GM12878 (cell line): ENCODE results near the gene TBC1D1. TPM values are rescaled to one million over a fixed set of nuclear protein-coding genes. Genes with fewer than 3 reads are reported as not detected.
A peak's percentile ranks its signal among the peaks of the same experiment; 100 is the strongest.

Experiments used
- ATAC-seq: fragments of 200-7000 bp; cut with Tn5 transposase; 3 replicates; pipeline ENCODE4 v1.9.1; 2020; ENCODE audit warnings: mild to moderate bottlenecking, moderate library complexity
- BruUV-seq: library from RNA; stranded (reverse); fragments of 400-500 nt; replicated peaks from 2 replicates; lab custom pipeline; 2021; lab: Mats Ljungman, UMichigan
- CTCF ChIA-PET: fragments of 300-600 bp; sonication (Branson Sonifier 250); formaldehyde crosslinking; extraction: SDS; loops from one replicate; lab custom pipeline; 2021; ENCODE audit warnings: inconsistent platforms; lab: Yijun Ruan, JAX
- POLR2A ChIA-PET: fragments of 350-600 bp; formaldehyde crosslinking; extraction: SDS; loops from one replicate; lab custom pipeline; 2021; ENCODE audit warnings: inconsistent platforms; lab: Charles Lee
- RAD21 ChIA-PET: fragments of 300-600 bp; sonication (Branson Sonifier 250); formaldehyde crosslinking; loops from one replicate; lab custom pipeline; 2023; ENCODE audit warnings: antibody characterized with exemption; ENCODE audit not compliant: unreplicated experiment; lab: Charles Lee
- SMC1A ChIA-PET: fragments of 300-600 bp; sonication (Branson Sonifier 250); formaldehyde crosslinking; loops from one replicate; lab custom pipeline; 2023; ENCODE audit not compliant: unreplicated experiment, uncharacterized antibody; lab: Charles Lee
- DNase-seq: peaks from one replicate; pipeline ENCODE4 v3.0.0-alpha.2; 2011; ENCODE audit warnings: low read depth, low spot score
- FAIRE-seq: peaks from 3 replicates; lab custom pipeline; 2011; peaks lifted over from hg19 to GRCh38; lab: Jason Lieb, UNC
- H2AFZ ChIP-seq: 2 replicates; pipeline ENCODE4 v1.6.0; 2011; ENCODE audit warnings: low read depth, low read length, control low read depth; ENCODE audit not compliant: control insufficient read depth
- H3K27ac ChIP-seq: 2 replicates; pipeline ENCODE4 v1.5.1; 2011; ENCODE audit warnings: control low read depth; ENCODE audit not compliant: control insufficient read depth, insufficient read depth
- H3K27me3 ChIP-seq, 2 experiments: replicated peaks in 1 of 2; 2 replicates each; pipeline versions ENCODE4 v1.6.0 to v1.6.1; 2011; ENCODE audit warnings: low read length in 1 of 2; ENCODE audit not compliant: control insufficient read depth in 2 of 2, insufficient read depth in 2 of 2
- H3K36me3 ChIP-seq, 2 experiments: 2 replicates each; pipeline ENCODE4 v1.5.1; 2011; ENCODE audit warnings: low read length in 1 of 2; ENCODE audit not compliant: control insufficient read depth in 2 of 2, insufficient read depth in 2 of 2
- H3K4me1 ChIP-seq: 2 replicates; pipeline ENCODE4 v1.6.1; 2011; ENCODE audit warnings: mild to moderate bottlenecking, low read length, moderate library complexity, mixed read lengths; ENCODE audit not compliant: control insufficient read depth, insufficient read depth
- H3K4me2 ChIP-seq: 2 replicates; pipeline ENCODE4 v1.6.0; 2011; ENCODE audit warnings: control low read depth; ENCODE audit not compliant: control insufficient read depth, insufficient read depth
- H3K4me3 ChIP-seq: fragments of 200-600 bp; sonication (generic); 2 replicates; pipeline ENCODE4 v1.5.1; 2016
- H3K79me2 ChIP-seq: 2 replicates; pipeline ENCODE4 v1.6.0; 2011; ENCODE audit warnings: low read length; ENCODE audit not compliant: control insufficient read depth, insufficient read depth
- H3K9ac ChIP-seq: 2 replicates; pipeline ENCODE4 v1.8.0; 2011; ENCODE audit warnings: low read length, control low read depth, mixed read lengths; ENCODE audit not compliant: control insufficient read depth, insufficient read depth
- H3K9me3 ChIP-seq: replicated peaks from 3 replicates; pipeline ENCODE4 v1.5.1; 2011; ENCODE audit warnings: mild to moderate bottlenecking, low read length; ENCODE audit not compliant: control insufficient read depth, insufficient read depth
- H4K20me1 ChIP-seq: 2 replicates; pipeline ENCODE4 v1.6.0; 2011; ENCODE audit not compliant: control insufficient read depth, insufficient read depth
- CHD2 ChIP-seq: IDR thresholded peaks from 2 replicates; pipeline ENCODE4 v1.6.1; 2011; ENCODE audit warnings: low read depth, low read length, improper control_type of control experiment, borderline replicate concordance
- HDGF ChIP-seq: fragments of 450-650 bp; IDR thresholded peaks from 2 replicates; pipeline ENCODE4 v1.6.1; 2016; ENCODE audit warnings: antibody characterized with exemption
- HSF1 ChIP-seq: fragments of 150-350 bp; IDR thresholded peaks from 2 replicates; pipeline ENCODE4 v1.6.1; 2014; ENCODE audit warnings: mild to moderate bottlenecking, low read depth, low read length
- KLF5 ChIP-seq: fragments of 450-650 bp; IDR thresholded peaks from 2 replicates; pipeline ENCODE4 v1.6.1; 2014; ENCODE audit warnings: mild to moderate bottlenecking; ENCODE audit not compliant: partially characterized antibody
- MEF2A ChIP-seq: IDR thresholded peaks from 2 replicates; pipeline ENCODE4 v1.6.1; 2011; ENCODE audit warnings: low read depth, mild to moderate bottlenecking, low read length, moderate library complexity; ENCODE audit not compliant: insufficient read depth
- MXI1 ChIP-seq: fragments of 150-350 bp; IDR thresholded peaks from 2 replicates; pipeline ENCODE4 v1.6.1; 2011; ENCODE audit warnings: low read depth, mild to moderate bottlenecking, inconsistent platforms, low read length, improper control_type of control experiment
- NFIC ChIP-seq: IDR thresholded peaks from 2 replicates; pipeline ENCODE4 v1.6.1; 2012; ENCODE audit warnings: low read depth, mild to moderate bottlenecking, inconsistent platforms, low read length, moderate library complexity
- POLR2A ChIP-seq: IDR thresholded peaks from 2 replicates; pipeline ENCODE4 v1.6.1; 2011; ENCODE audit warnings: low read depth, mild to moderate bottlenecking, low read length
- RELB ChIP-seq: fragments of 450-650 bp; IDR thresholded peaks from 2 replicates; pipeline ENCODE4 v1.6.1; 2017; ENCODE audit warnings: low read depth, mild to moderate bottlenecking, moderate library complexity
- ZNF217 ChIP-seq: fragments of 450-650 bp; IDR thresholded peaks from 2 replicates; pipeline ENCODE4 v1.6.1; 2017; ENCODE audit warnings: antibody characterized with exemption, mild to moderate bottlenecking
- ZNF24 ChIP-seq: fragments of 450-650 bp; IDR thresholded peaks from 2 replicates; pipeline ENCODE4 v1.6.1; 2017; ENCODE audit warnings: antibody characterized with exemption, mild to moderate bottlenecking
- WGBS: methylation state at CpG from one replicate; pipeline ENCODE4 v1.1.6; 2016; ENCODE audit warnings: low lambda C conversion rate; ENCODE audit not compliant: insufficient replicate concordance, insufficient coverage; ENCODE audit errors: missing lambda C conversion rate; 5-methylcytosine and 5-hydroxymethylcytosine counted together
- in situ Hi-C: fragments of 300-500 bp; cut with MboI; formaldehyde crosslinking; loops from 9 replicates; pipeline ENCODE4 v1.14.3; 2018; ENCODE audit warnings: mixed read lengths
- intact Hi-C: fragments of 100-400 bp; cut with micrococcal nuclease; formaldehyde crosslinking; loops from one replicate; pipeline ENCODE4 v1.14.2; 2022; ENCODE audit not compliant: unreplicated experiment
- polyA plus RNA-seq, 11 experiments: library from polyadenylated mRNA; depleted of rRNA in 4 of 11; unstranded in 6 of 11; stranded (reverse) in 5 of 11; fragments of >200 nt; fragmentation: Nextera tagmentation in 4 of 11; fragmentation: Illumina TruSeq in 1 of 11; extraction: Ambion mirVana in 4 of 11; extraction: Trizol in 1 of 11; gene quantifications; 1 replicate in 1 of 11; 2 replicates in 10 of 11; pipeline versions ENCODE4 v1.2.1 to v1.2.3, GENCODE V29; 2011 to 2016; ENCODE audit warnings: inconsistent platforms in 2 of 11, missing spikeins in 2 of 11, low read depth in 1 of 11
- total RNA-seq, 4 experiments: library from RNA; depleted of rRNA in 3 of 4; stranded (reverse); fragments of >200 nt in 3 of 4; fragmentation: Illumina TruSeq in 1 of 4; extraction: Trizol in 1 of 4; gene quantifications; 2 replicates each; pipeline versions ENCODE4 v1.2.1 to v1.2.3, GENCODE V29; 2013 to 2021
- TF ChIP-seq, protein P1 (sequence below): fragments of 150-350 bp; IDR thresholded peaks from 2 replicates; pipeline ENCODE4 v1.6.1; 2016; ENCODE audit warnings: low read depth, low read length

The TBC1D1 gene
- total and polyA plus RNA-seq, 10 of the 15 experiments (the other 5 are each of a cell fraction or from before 2014, with no cell fraction given), result 5.3 to 102 (median 57.8) TPM

DNA sequence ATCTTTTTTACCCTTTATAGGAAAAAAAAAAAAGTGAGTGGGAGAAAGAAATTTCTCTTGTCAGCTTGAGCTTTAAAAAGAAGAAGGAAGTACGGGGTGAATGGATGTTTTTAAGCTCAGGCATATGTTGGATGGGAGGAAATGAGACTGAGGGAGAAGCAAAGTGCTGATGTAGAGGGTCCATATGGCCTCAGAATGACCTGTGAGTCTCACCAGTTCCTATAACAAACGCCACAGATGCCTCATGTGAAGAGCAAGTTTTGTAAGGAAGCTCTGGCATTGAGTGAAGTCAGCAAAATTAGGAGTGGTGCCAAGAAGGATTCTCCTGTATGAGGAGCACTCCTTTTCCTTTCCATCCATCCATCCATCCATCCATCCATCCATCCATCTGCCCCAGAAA lies 283.9 kb downstream of the TBC1D1 start:
- BruUV-seq, result no TSS peak
- H3K27me3 ChIP-seq, result no peaks in the 10 kb centered on the region
- DNase-seq (no peak), ATAC-seq (no peak), FAIRE-seq (no peak)
- intact Hi-C loops (loop anchor here (5.0 kb wide), 1 partner anchor 98 kb away; no protein-coding TSS in a partner anchor), in situ Hi-C loops (loop anchor here (5.0 to 10.0 kb wide), 3 partner anchors 42 to 690 kb away; partner anchors contain the start of gene FAM114A1)
- H3K9me3 ChIP-seq, result peaks cover 4% of the 10 kb centered on the region; the same call in 2 of the 3 replicates
- peaks cover 36% of the 10 kb centered on the region for H3K4me1 ChIP-seq
- no peak overlapping the region for H3K4me2 ChIP-seq
- POLR2A ChIA-PET, result interaction anchor here (0.7 to 1.4 kb wide), 5 partner anchors 12 to 492 kb away, joined by 3 to 4 read pairs (median 3); no protein-coding TSS in a partner anchor
- H3K4me3 ChIP-seq, result no peak overlapping the region
- RAD21 ChIA-PET, result interaction anchor here (1.1 to 10.9 kb wide), 11 partner anchors 42 to 561 kb away, joined by 3 to 208 read pairs (median 6); no protein-coding TSS in a partner anchor
- CTCF ChIA-PET, result interaction anchor here (0.6 to 10.6 kb wide), 15 partner anchors 9 to 504 kb away, joined by 3 to 202 read pairs (median 4); no protein-coding TSS in a partner anchor
- no peaks in the 10 kb centered on the region for H3K79me2 ChIP-seq
- SMC1A ChIA-PET, result interaction anchor here (0.6 to 9.0 kb wide), 27 partner anchors 8 to 631 kb away, joined by 3 to 268 read pairs (median 4); partner anchors contain the start of gene TLR1
- H3K36me3 ChIP-seq, result no peaks in the 10 kb centered on the region
- WGBS, result 92% methylated on average over 2 of the region's 2 CpGs
- no peak for TF ChIP-seq MEF2A
- TF ChIP-seq HDGF, result no peak
- TF ChIP-seq ZNF24, result no peak
- TF ChIP-seq NFIC, result no peak
- no peak for TF ChIP-seq KLF5
- no peak for TF ChIP-seq ZNF217
- no peak for TF ChIP-seq MXI1
- TF ChIP-seq HSF1, result no peak
- no peak for TF ChIP-seq POLR2A
- TF ChIP-seq, protein P1, sequence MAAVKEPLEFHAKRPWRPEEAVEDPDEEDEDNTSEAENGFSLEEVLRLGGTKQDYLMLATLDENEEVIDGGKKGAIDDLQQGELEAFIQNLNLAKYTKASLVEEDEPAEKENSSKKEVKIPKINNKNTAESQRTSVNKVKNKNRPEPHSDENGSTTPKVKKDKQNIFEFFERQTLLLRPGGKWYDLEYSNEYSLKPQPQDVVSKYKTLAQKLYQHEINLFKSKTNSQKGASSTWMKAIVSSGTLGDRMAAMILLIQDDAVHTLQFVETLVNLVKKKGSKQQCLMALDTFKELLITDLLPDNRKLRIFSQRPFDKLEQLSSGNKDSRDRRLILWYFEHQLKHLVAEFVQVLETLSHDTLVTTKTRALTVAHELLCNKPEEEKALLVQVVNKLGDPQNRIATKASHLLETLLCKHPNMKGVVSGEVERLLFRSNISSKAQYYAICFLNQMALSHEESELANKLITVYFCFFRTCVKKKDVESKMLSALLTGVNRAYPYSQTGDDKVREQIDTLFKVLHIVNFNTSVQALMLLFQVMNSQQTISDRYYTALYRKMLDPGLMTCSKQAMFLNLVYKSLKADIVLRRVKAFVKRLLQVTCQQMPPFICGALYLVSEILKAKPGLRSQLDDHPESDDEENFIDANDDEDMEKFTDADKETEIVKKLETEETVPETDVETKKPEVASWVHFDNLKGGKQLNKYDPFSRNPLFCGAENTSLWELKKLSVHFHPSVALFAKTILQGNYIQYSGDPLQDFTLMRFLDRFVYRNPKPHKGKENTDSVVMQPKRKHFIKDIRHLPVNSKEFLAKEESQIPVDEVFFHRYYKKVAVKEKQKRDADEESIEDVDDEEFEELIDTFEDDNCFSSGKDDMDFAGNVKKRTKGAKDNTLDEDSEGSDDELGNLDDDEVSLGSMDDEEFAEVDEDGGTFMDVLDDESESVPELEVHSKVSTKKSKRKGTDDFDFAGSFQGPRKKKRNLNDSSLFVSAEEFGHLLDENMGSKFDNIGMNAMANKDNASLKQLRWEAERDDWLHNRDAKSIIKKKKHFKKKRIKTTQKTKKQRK, result no peak
- no peak for TF ChIP-seq CHD2
- no peak for TF ChIP-seq RELB
- no peaks in the 10 kb centered on the region for H4K20me1 ChIP-seq
- peak overlapping the region; percentile 68 for H2AFZ ChIP-seq
- no peak overlapping the region for H3K27ac ChIP-seq
- no peak overlapping the region for H3K9ac ChIP-seq
